Fibroblast of lung (primary cell): ENCODE results near the gene PRC1. TPM values are rescaled to one million over a fixed set of nuclear protein-coding genes. Genes with fewer than 3 reads are reported as not detected.
"Not testable (repeated sequence)": the region's sequence is repeated elsewhere in the genome, so short reads cannot be mapped to it uniquely, and the experiment has no call there.

ENCODE experiments used
- DNase-seq, 2 donors: peaks; one replicate each; pipeline versions ENCODE4 v3.0.0 to v3.0.0-alpha.2; 2010; ENCODE audit warnings: low read depth in 2 of 2
- H2AFZ ChIP-seq: 2 replicates; pipeline ENCODE4 v1.5.1; 2012; ENCODE audit warnings: low read length, control low read depth, inconsistent platforms
- H3K27ac ChIP-seq: 2 replicates; pipeline ENCODE4 v1.5.1; 2011; ENCODE audit warnings: low read length, control low read depth; ENCODE audit not compliant: insufficient read depth
- H3K27me3 ChIP-seq: 2 replicates; pipeline ENCODE4 v1.5.1; 2011; ENCODE audit warnings: mild to moderate bottlenecking, low read length; ENCODE audit not compliant: control insufficient read depth, insufficient read depth
- H3K36me3 ChIP-seq: 2 replicates; pipeline ENCODE4 v1.5.1; 2011; ENCODE audit warnings: low read length; ENCODE audit not compliant: control insufficient read depth, insufficient read depth
- H3K4me1 ChIP-seq: 2 replicates; pipeline ENCODE4 v1.5.1; 2011; ENCODE audit warnings: low read length; ENCODE audit not compliant: control insufficient read depth, insufficient read depth; ENCODE audit errors: extremely low read depth
- H3K4me2 ChIP-seq: 2 replicates; pipeline ENCODE4 v1.5.1; 2011; ENCODE audit warnings: low read length, control low read depth; ENCODE audit not compliant: insufficient read depth; ENCODE audit errors: extremely low read depth
- H3K4me3 ChIP-seq, 4 experiments: fragments of 200-600 bp in 1 of 4; sonication (generic) in 1 of 4; replicated peaks in 1 of 4; 2 replicates each; pipeline ENCODE4 v1.5.1; 2011 to 2016; ENCODE audit warnings: low read length in 4 of 4, low read depth in 3 of 4, mild to moderate bottlenecking in 3 of 4, control low read depth in 2 of 4, inconsistent platforms in 1 of 4, mixed read lengths in 1 of 4; ENCODE audit not compliant: insufficient read depth in 1 of 4; ENCODE audit errors: control extremely low read depth in 1 of 4
- H3K79me2 ChIP-seq: 2 replicates; pipeline ENCODE4 v1.5.1; 2012; ENCODE audit warnings: mild to moderate bottlenecking, low read length, inconsistent platforms; ENCODE audit not compliant: control insufficient read depth, insufficient read depth
- H3K9ac ChIP-seq: 2 replicates; pipeline ENCODE4 v1.5.1; 2011; ENCODE audit warnings: mild to moderate bottlenecking, low read length, control low read depth; ENCODE audit not compliant: insufficient read depth
- H3K9me3 ChIP-seq: 2 replicates; pipeline ENCODE4 v1.5.1; 2012; ENCODE audit warnings: low read depth, low read length; ENCODE audit not compliant: control insufficient read depth, insufficient read depth
- H4K20me1 ChIP-seq: 2 replicates; pipeline ENCODE4 v1.5.1; 2011; ENCODE audit warnings: low read length; ENCODE audit not compliant: control insufficient read depth, insufficient read depth; ENCODE audit errors: extremely low read depth
- EZH2 ChIP-seq: IDR thresholded peaks from 2 replicates; pipeline ENCODE4 v1.5.1; 2012; ENCODE audit warnings: low read length, control low read depth, mild to moderate bottlenecking; ENCODE audit errors: missing control alignments
- polyA plus RNA-seq, 2 donors: library from polyadenylated mRNA; depleted of rRNA in 1 of 2; stranded (reverse) in 1 of 2; unstranded in 1 of 2; fragments of >200 nt; gene quantifications; 2 replicates each; pipeline ENCODE4 v1.2.1, GENCODE V29; 2011 to 2012; ENCODE audit warnings: missing spikeins in 1 of 2
- total RNA-seq: library from RNA; depleted of rRNA; stranded (reverse); fragments of >200 nt; gene quantifications from 2 replicates; pipeline ENCODE4 v1.2.1, GENCODE V29; 2014
- TF ChIP-seq, protein P1 (sequence below), 2 donors: IDR thresholded peaks in 1 of 2; conservative IDR thresholded peaks in 1 of 2; 1 replicate in 1 of 2; 2 replicates in 1 of 2; pipeline ENCODE4 v1.5.1; 2011 to 2012; ENCODE audit warnings: low read length in 2 of 2, control low read depth in 1 of 2, inconsistent platforms in 1 of 2, low read depth in 1 of 2, mild to moderate bottlenecking in 1 of 2

The PRC1 gene
- total and polyA plus RNA-seq, 2 donors (not counting 1 experiment from before 2014, with no cell fraction given) = 57.8 to 60.5 TPM

DNA sequence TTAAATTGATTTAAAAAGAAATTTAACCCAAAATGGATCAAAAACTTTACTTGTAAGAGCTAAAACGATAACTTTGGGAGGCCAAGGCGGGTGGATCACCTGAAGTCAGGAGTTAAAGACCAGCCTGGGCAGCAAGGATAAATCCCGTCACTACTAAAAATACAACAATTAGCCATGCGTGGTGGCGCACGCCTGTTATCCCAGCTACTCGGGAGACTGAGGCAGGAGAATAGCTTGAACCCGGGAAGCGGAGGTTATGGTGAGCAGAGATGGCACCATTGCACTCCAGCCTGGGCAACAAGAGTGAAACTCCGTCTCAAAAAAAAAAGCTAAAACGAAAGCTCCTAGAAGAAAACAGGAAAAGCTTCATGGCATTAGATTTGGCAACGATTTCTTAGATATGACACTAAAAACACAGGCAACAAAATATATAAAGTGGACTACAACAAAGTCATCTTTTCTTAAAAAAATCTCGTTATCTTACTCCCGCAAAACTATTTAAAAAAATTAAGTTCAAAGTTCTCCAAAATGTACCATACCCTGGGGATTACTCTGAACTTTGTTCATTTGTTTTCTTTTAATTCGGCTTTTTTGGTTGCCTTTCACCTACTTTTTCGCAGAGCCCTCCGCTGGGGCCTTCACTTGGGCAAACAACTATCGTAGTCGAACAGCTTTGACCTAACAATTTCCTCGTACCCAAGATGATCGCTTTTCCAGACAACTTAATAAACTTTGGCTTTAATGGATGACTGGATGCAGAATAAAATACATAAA is 64.9 kb downstream of the PRC1 start:
- Histone ChIP-seq H3K4me3 (peak overlapping the region; percentile 18 to 71 (median 48)), H3K79me2 (no peaks in the 10 kb centered on the region), H3K4me2 (peak overlapping the region; percentile 65), H3K27ac (peak overlapping the region; percentile 68), H3K4me1 (peaks cover 8% of the 10 kb centered on the region), H3K9me3 (no peaks in the 10 kb centered on the region), H4K20me1 (no peaks in the 10 kb centered on the region), H3K36me3 (no peaks in the 10 kb centered on the region), H3K27me3 (no peaks in the 10 kb centered on the region), H2AFZ (peak overlapping the region; percentile 5), H3K9ac (peak overlapping the region; percentile 43)
- TF ChIP-seq, protein P1, sequence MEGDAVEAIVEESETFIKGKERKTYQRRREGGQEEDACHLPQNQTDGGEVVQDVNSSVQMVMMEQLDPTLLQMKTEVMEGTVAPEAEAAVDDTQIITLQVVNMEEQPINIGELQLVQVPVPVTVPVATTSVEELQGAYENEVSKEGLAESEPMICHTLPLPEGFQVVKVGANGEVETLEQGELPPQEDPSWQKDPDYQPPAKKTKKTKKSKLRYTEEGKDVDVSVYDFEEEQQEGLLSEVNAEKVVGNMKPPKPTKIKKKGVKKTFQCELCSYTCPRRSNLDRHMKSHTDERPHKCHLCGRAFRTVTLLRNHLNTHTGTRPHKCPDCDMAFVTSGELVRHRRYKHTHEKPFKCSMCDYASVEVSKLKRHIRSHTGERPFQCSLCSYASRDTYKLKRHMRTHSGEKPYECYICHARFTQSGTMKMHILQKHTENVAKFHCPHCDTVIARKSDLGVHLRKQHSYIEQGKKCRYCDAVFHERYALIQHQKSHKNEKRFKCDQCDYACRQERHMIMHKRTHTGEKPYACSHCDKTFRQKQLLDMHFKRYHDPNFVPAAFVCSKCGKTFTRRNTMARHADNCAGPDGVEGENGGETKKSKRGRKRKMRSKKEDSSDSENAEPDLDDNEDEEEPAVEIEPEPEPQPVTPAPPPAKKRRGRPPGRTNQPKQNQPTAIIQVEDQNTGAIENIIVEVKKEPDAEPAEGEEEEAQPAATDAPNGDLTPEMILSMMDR (conservative IDR thresholded peaks at IDR 0.05 in 1 of 2, IDR thresholded peaks at IDR 0.05 in 1 of 2; ENCODE audit: low read depth in 1 of 2, low read length in 2 of 2) = no peak
- no peak for TF ChIP-seq EZH2
- no peak for DNase-seq

DNA sequence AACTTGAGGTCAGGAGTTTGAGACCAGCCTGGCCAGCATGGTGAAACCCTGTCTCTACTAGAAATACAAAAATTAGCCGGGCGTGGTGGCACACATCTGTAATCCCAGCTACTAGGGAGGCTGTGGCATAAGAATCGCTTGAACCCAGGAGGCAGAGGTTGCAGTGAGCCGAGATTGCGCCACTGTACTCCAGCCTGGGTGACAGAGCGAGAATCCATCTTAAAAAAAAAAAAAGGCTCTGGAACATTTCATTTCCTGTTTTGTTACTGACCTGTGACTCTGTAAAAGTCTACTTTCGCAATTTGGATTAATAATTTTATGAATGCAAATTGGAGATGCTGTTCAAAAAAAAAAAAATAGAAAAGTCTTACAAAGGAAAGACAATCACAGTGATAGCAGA is 66.2 kb downstream of the PRC1 start:
- not testable (repeated sequence) for H3K9ac ChIP-seq, H3K36me3 ChIP-seq, H3K4me2 ChIP-seq, H3K27me3 ChIP-seq, H3K27ac ChIP-seq, H3K9me3 ChIP-seq, H3K79me2 ChIP-seq, H2AFZ ChIP-seq, DNase-seq, H3K4me1 ChIP-seq, H3K4me3 ChIP-seq, H4K20me1 ChIP-seq

DNA sequence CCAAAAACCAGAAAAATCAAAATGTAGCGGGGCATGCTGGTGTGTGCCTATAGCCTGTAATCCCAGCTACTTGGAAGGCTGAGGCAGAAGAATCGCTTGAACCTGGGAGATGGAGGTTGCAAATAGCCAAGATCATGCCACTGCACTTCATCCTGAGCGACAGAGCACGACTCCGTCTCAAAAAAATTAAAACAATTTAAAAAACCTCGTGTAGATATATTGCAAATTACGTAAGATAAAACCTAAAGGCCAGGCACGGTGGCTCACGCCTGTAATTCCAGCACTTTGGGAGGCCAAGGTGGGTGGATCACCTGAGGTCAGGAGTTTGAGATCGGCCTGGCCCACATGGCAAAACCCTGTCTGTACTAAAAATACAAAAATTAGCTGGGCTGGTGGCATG is 67.6 kb downstream of the PRC1 start:
- H3K9me3 ChIP-seq, H3K4me2 ChIP-seq, H3K36me3 ChIP-seq, H3K4me1 ChIP-seq, H3K79me2 ChIP-seq, DNase-seq, H3K27me3 ChIP-seq, H3K4me3 ChIP-seq, H2AFZ ChIP-seq, H3K9ac ChIP-seq, H3K27ac ChIP-seq, H4K20me1 ChIP-seq: not testable (repeated sequence)

DNA sequence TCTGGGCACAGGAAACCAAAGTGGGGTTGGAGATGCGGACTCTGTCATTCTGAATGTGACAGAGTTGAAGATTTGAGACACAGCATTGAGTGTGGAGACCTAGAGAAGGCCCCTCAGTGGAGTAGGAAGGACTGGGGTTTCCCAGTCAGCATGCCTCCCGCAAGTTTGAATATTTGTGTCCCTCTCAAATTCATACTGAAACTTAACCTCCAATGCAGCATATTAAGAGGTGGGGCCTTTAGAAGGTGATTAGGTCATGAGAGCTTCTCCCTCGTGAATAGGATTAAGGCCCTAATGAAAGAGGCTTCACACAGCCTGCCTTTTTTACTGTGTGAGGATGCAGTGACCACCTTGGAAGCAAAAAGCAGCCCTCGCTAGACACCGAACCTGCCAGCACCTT is 70.0 kb downstream of the PRC1 start:
- H3K4me3 ChIP-seq = no peak overlapping the region
- H3K4me2 ChIP-seq = no peak overlapping the region
- H3K4me1 ChIP-seq = no peaks in the 10 kb centered on the region
- H3K27me3 ChIP-seq = no peaks in the 10 kb centered on the region
- TF ChIP-seq EZH2 = no peak
- TF ChIP-seq, protein P1 (conservative IDR thresholded peaks at IDR 0.05 in 1 of 2, IDR thresholded peaks at IDR 0.05 in 1 of 2; ENCODE audit: low read depth in 1 of 2, low read length in 2 of 2) = no peak
- peaks cover 7% of the 10 kb centered on the region for H3K36me3 ChIP-seq
- DNase-seq = no peak
- H2AFZ ChIP-seq = no peak overlapping the region
- H3K9me3 ChIP-seq = no peaks in the 10 kb centered on the region
- no peak overlapping the region for H3K27ac ChIP-seq
- no peak overlapping the region for H3K9ac ChIP-seq
- no peaks in the 10 kb centered on the region for H3K79me2 ChIP-seq
- H4K20me1 ChIP-seq = no peaks in the 10 kb centered on the region

DNA sequence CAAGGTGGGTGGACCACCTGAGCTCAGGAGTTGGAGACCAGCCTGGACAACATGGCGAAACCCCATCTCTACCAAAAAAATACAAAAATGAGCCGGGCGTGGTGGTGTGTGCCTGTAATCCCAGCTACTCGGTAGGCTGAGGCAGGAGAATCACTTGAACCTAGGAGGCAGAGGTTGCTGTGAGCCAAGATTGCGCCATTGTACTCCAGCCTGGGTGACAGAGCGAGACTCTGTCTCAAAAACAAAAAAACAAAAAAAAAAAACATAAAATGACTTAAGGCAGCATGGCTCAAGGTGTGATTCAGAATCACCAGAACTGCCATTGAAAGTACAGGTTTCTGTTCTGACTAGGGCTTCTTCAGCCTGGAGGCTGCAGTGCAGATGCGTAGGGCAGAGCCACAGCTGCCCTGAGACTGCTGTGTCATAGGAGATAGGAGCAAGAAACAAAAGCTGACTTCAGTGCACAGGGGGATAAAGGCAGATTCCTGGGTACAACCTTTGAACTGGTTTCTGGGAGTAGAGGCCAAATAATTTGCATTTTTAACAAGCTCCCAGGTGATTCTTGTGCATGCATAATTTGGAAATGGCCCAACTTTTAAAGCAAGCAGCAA is 71.5 kb downstream of the PRC1 start:
- H3K9me3 ChIP-seq = not testable (repeated sequence)

More for the DNA sequence above, 71.5 kb downstream of the PRC1 start:
- not testable (repeated sequence) for H3K4me2 ChIP-seq, H3K27me3 ChIP-seq, H3K4me3 ChIP-seq, H3K9ac ChIP-seq, DNase-seq, H3K4me1 ChIP-seq, H4K20me1 ChIP-seq, H3K27ac ChIP-seq, H3K79me2 ChIP-seq, H2AFZ ChIP-seq
- H3K36me3 ChIP-seq = peaks cover 10% of the 10 kb centered on the region
